ENCODE results near the gene MYO9A. TPM values are rescaled to one million over a fixed set of nuclear protein-coding genes. Genes with fewer than 3 reads are reported as not detected.

The MYO9A gene
- total RNA-seq, 1 donor from 2014 or later, result 17.0 TPM

- H3K4me3 ChIP-seq (ENCODE audit: low read depth, low read length), result no peak overlapping the region
- no peaks in the 10 kb centered on the region for H3K36me3 ChIP-seq (ENCODE audit: control insufficient read depth, insufficient read depth, low read length)
- H3K27me3 ChIP-seq (ENCODE audit: control insufficient read depth, insufficient read depth, low read length), result no peaks in the 10 kb centered on the region
- no peak for DNase-seq (ENCODE audit: low read depth)
- TF ChIP-seq CTCF (IDR thresholded peaks at IDR 0.05; ENCODE audit: insufficient read depth, low read length, poor library complexity, severe bottlenecking), result no peak
Observed at GRCh38 chr15:71891026-71891425, 226.9 kb downstream of the MYO9A start.

GRCh38 chr15:71889947-71890346 is 228.0 kb downstream of the MYO9A start:
- no peak overlapping the region for H3K4me3 ChIP-seq (ENCODE audit: low read depth, low read length)
- TF ChIP-seq CTCF (IDR thresholded peaks at IDR 0.05; ENCODE audit: insufficient read depth, low read length, poor library complexity, severe bottlenecking), result no peak
- no peaks in the 10 kb centered on the region for H3K27me3 ChIP-seq (ENCODE audit: control insufficient read depth, insufficient read depth, low read length)
- H3K36me3 ChIP-seq (ENCODE audit: control insufficient read depth, insufficient read depth, low read length), result no peaks in the 10 kb centered on the region
- DNase-seq (ENCODE audit: low read depth), result no peak

DNA sequence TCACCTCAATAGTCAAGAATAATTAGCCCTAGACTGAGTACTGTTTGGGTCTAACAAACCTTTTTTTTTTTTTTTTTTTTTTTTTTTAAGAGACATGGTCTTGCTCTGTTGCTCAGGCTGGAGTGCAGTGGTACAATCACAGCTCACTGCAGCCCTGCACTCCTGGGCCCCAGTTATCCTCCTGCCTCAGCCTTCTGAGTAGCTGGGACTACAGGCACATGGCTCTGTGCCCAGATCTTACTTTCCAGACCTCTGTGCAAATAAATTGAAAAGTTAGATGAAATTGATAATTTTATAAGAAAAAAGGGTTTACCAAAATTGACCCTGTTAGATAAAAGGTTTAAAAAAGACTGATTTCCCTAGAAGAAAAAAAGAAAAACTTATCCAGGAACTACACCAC is 228.6 kb downstream of the MYO9A start:
- no peak for DNase-seq (ENCODE audit: low read depth)
- no peak for TF ChIP-seq CTCF (IDR thresholded peaks at IDR 0.05; ENCODE audit: insufficient read depth, low read length, poor library complexity, severe bottlenecking)
- H3K36me3 ChIP-seq (ENCODE audit: control insufficient read depth, insufficient read depth, low read length), result no peaks in the 10 kb centered on the region
- H3K4me3 ChIP-seq (ENCODE audit: low read depth, low read length), result no peak overlapping the region
- no peaks in the 10 kb centered on the region for H3K27me3 ChIP-seq (ENCODE audit: control insufficient read depth, insufficient read depth, low read length)

- no peak for DNase-seq (ENCODE audit: low read depth)
- H3K36me3 ChIP-seq (ENCODE audit: control insufficient read depth, insufficient read depth, low read length), result no peaks in the 10 kb centered on the region
- no peak overlapping the region for H3K4me3 ChIP-seq (ENCODE audit: low read depth, low read length)
- TF ChIP-seq CTCF (IDR thresholded peaks at IDR 0.05; ENCODE audit: insufficient read depth, low read length, poor library complexity, severe bottlenecking), result no peak
- H3K27me3 ChIP-seq (ENCODE audit: control insufficient read depth, insufficient read depth, low read length), result no peaks in the 10 kb centered on the region
Observed at GRCh38 chr15:71888797-71889196, 229.2 kb downstream of the MYO9A start.

DNA sequence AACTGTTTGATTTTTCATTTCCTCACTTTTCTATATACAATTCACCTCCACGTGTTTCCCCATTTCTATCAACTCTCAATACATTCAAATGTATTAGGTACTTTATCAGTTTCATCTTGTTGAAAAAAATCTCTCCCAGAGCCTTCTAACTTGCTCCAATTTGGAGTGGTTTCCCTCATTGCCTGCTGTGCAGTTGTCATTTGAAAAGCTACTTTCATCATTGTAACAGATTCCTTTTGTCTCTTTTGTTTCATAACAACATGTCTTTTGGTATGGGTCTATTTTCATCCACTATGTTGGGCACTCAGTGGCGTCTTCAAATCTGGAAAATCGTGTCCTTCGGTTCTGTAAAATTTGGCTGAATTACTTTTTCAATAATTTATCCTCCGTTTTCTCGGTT is 232.6 kb downstream of the MYO9A start:
- TF ChIP-seq CTCF (IDR thresholded peaks at IDR 0.05; ENCODE audit: insufficient read depth, low read length, poor library complexity, severe bottlenecking), result no peak
- Histone ChIP-seq H3K4me3 (ENCODE audit: low read depth, low read length) (no peak overlapping the region), H3K36me3 (ENCODE audit: control insufficient read depth, insufficient read depth, low read length) (no peaks in the 10 kb centered on the region), H3K27me3 (ENCODE audit: control insufficient read depth, insufficient read depth, low read length) (no peaks in the 10 kb centered on the region)
- no peak for DNase-seq (ENCODE audit: low read depth)

DNA sequence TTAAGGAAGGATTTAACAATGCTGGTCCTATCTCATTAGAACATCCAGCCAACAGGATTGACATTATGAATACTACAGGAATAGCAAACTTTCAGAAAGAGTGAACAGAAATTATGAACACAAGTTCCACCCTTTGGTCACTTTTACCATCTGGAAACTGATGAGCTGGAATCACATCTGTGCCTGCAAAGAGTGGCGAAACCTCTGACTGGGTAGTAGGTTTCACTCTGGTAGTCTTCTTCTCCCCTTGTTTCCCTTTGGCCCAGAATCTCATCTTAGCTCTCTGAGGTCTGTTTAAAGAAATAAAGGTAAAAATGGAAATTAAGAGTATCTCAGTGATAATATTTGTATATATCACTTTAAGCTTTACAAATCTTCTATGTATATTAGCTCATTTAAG is 234.5 kb downstream of the MYO9A start:
- TF ChIP-seq CTCF (IDR thresholded peaks at IDR 0.05; ENCODE audit: insufficient read depth, low read length, poor library complexity, severe bottlenecking), result no peak
- DNase-seq (ENCODE audit: low read depth), result no peak
- Histone ChIP-seq H3K27me3 (ENCODE audit: control insufficient read depth, insufficient read depth, low read length) (no peaks in the 10 kb centered on the region), H3K4me3 (ENCODE audit: low read depth, low read length) (no peak overlapping the region), H3K36me3 (ENCODE audit: control insufficient read depth, insufficient read depth, low read length) (no peaks in the 10 kb centered on the region)

Data from kidney epithelial cell (primary cell).